GM18519 (cell line): ENCODE results near the gene PFKP.
"Not testable (repeated sequence)": the region's sequence is repeated elsewhere in the genome, so short reads cannot be mapped to it uniquely, and the experiment has no call there.

Experiments
- ATAC-seq: cut with Tn5 transposase; IDR thresholded peaks from one replicate; pipeline ENCODE4 v1.9.1; 2021; ENCODE audit warnings: mild to moderate bottlenecking, moderate library complexity; ENCODE audit not compliant: unreplicated experiment, low FRiP score

PFKP gene

GRCh38 chr10:3148041-3148440 lies 80.7 kb downstream of the PFKP start:
- ATAC-seq: no peak

- ATAC-seq: no peak
Measured at GRCh38 chr10:3148994-3149393, 81.6 kb downstream of the PFKP start.

- no peak for ATAC-seq
Measured at GRCh38 chr10:3149918-3150317, 82.6 kb downstream of the PFKP start.

- no peak for ATAC-seq
Measured at GRCh38 chr10:3150366-3150765, 83.0 kb downstream of the PFKP start.

- no peak for ATAC-seq
Measured at GRCh38 chr10:3150961-3151360, 83.6 kb downstream of the PFKP start.

GRCh38 chr10:3151889-3152565 lies 84.7 kb downstream of the PFKP start:
- no peak for ATAC-seq

GRCh38 chr10:3152566-3152935 lies 85.2 kb downstream of the PFKP start:
- no peak for ATAC-seq

- no peak for ATAC-seq
Measured at GRCh38 chr10:3154666-3155065, 87.3 kb downstream of the PFKP start.

- ATAC-seq: no peak
Measured at GRCh38 chr10:3159152-3159551, 91.8 kb downstream of the PFKP start.

GRCh38 chr10:3162533-3162932 lies 95.2 kb downstream of the PFKP start:
- ATAC-seq: no peak

GRCh38 chr10:3163879-3164278 lies 96.5 kb downstream of the PFKP start:
- no peak for ATAC-seq

- ATAC-seq: no peak
Measured at GRCh38 chr10:3165196-3165595, 97.8 kb downstream of the PFKP start.

GRCh38 chr10:3166496-3167290 lies 99.3 kb downstream of the PFKP start:
- no peak for ATAC-seq

GRCh38 chr10:3167611-3168330 lies 100.4 kb downstream of the PFKP start:
- ATAC-seq: no peak

GRCh38 chr10:3169271-3169670 lies 101.9 kb downstream of the PFKP start:
- no peak for ATAC-seq

GRCh38 chr10:3169673-3170072 lies 102.3 kb downstream of the PFKP start:
- no peak for ATAC-seq

GRCh38 chr10:3171488-3171887 lies 104.1 kb downstream of the PFKP start:
- ATAC-seq: not testable (repeated sequence)

- no peak for ATAC-seq
Measured at GRCh38 chr10:3172081-3172445, 104.7 kb downstream of the PFKP start.

GRCh38 chr10:3172446-3173170 lies 105.3 kb downstream of the PFKP start, which contains the start of gene PITRM1:
TSS of gene PITRM1 (minus strand) at chr10:3172782. CDS start at chr10:3172772, 10 bp downstream.
- ATAC-seq: peak; percentile 92

GRCh38 chr10:3173171-3173878 lies 106.0 kb downstream of the PFKP start:
- peak; percentile 19 for ATAC-seq
